HG03159 (cell line): ENCODE measurements around the gene KAZALD1.

ENCODE experiments used
- ATAC-seq: cut with Tn5 transposase; IDR thresholded peaks from one replicate; pipeline ENCODE4 v1.9.1; 2021; ENCODE audit warnings: mild to moderate bottlenecking, moderate library complexity; ENCODE audit not compliant: unreplicated experiment

Gene KAZALD1

GRCh38 chr10:101066896-101067355, 5.1 kb downstream of the KAZALD1 start:
- no peak for ATAC-seq

GRCh38 chr10:101067356-101068083, 5.7 kb downstream of the KAZALD1 start:
- no peak for ATAC-seq

- no peak for ATAC-seq
Measured at GRCh38 chr10:101069441-101069840, 7.7 kb downstream of the KAZALD1 start.

- ATAC-seq: no peak
Measured at GRCh38 chr10:101070098-101070497, 8.3 kb downstream of the KAZALD1 start.

- no peak for ATAC-seq
Measured at GRCh38 chr10:101071267-101071884, 9.6 kb downstream of the KAZALD1 start.

GRCh38 chr10:101071885-101072433, 10.2 kb downstream of the KAZALD1 start:
- no peak for ATAC-seq

GRCh38 chr10:101072923-101073322, 11.1 kb downstream of the KAZALD1 start:
- no peak for ATAC-seq

GRCh38 chr10:101073631-101074030, 11.8 kb downstream of the KAZALD1 start:
- no peak for ATAC-seq

- ATAC-seq: no peak
Measured at GRCh38 chr10:101075775-101076174, 14.0 kb downstream of the KAZALD1 start.

GRCh38 chr10:101076630-101077029, 14.8 kb downstream of the KAZALD1 start:
- no peak for ATAC-seq

- no peak for ATAC-seq
Measured at GRCh38 chr10:101079874-101080273, 18.1 kb downstream of the KAZALD1 start.

- no peak for ATAC-seq
Measured at GRCh38 chr10:101080933-101081931, 19.4 kb downstream of the KAZALD1 start.

- ATAC-seq: no peak
Measured at GRCh38 chr10:101085846-101086245, 24.1 kb downstream of the KAZALD1 start.

GRCh38 chr10:101087376-101087775, 25.6 kb downstream of the KAZALD1 start:
- no peak for ATAC-seq

GRCh38 chr10:101087965-101088364, 26.2 kb downstream of the KAZALD1 start:
- ATAC-seq: no peak

- ATAC-seq: no peak
Measured at GRCh38 chr10:101089520-101090299, 27.9 kb downstream of the KAZALD1 start.

GRCh38 chr10:101090597-101090996, 28.8 kb downstream of the KAZALD1 start:
- ATAC-seq: no peak

GRCh38 chr10:101091546-101092290, 29.9 kb downstream of the KAZALD1 start:
- no peak for ATAC-seq

GRCh38 chr10:101092881-101093354, 31.1 kb downstream of the KAZALD1 start:
- ATAC-seq: no peak
